Measurements from ENCODE around the gene REC114.

The REC114 gene

GRCh38 chr15:73589766-73590165 is 146.8 kb downstream of the REC114 start:
- ATAC-seq (no peak), DNase-seq (no peak)
- Mint-ChIP-seq H3K4me3 (no peak overlapping the region), H3K9me3 (no peaks in the 10 kb centered on the region), H3K27me3 (no peaks in the 10 kb centered on the region), H3K36me3 (ENCODE audit: low read depth) (peaks cover 41% of the 10 kb centered on the region), H3K27ac (no peak overlapping the region), H3K4me1 (peaks cover 8% of the 10 kb centered on the region)

GRCh38 chr15:73590263-73590662 is 147.3 kb downstream of the REC114 start:
- DNase-seq (no peak), ATAC-seq (no peak)
- Mint-ChIP-seq H3K36me3 (ENCODE audit: low read depth) (peaks cover 38% of the 10 kb centered on the region), H3K27ac (no peak overlapping the region), H3K4me3 (no peak overlapping the region), H3K27me3 (no peaks in the 10 kb centered on the region), H3K9me3 (no peaks in the 10 kb centered on the region), H3K4me1 (peaks cover 8% of the 10 kb centered on the region)

- no peaks in the 10 kb centered on the region for H3K9me3 Mint-ChIP-seq
- no peak overlapping the region for H3K27ac Mint-ChIP-seq
- peaks cover 16% of the 10 kb centered on the region for H3K36me3 Mint-ChIP-seq (ENCODE audit: low read depth)
- ATAC-seq: no peak
- H3K4me1 Mint-ChIP-seq: peaks cover 7% of the 10 kb centered on the region
- no peak for DNase-seq
- no peak overlapping the region for H3K4me3 Mint-ChIP-seq
- no peaks in the 10 kb centered on the region for H3K27me3 Mint-ChIP-seq
Measured at GRCh38 chr15:73593304-73594074, 150.5 kb downstream of the REC114 start.

- Mint-ChIP-seq H3K36me3 (ENCODE audit: low read depth) (peaks cover 12% of the 10 kb centered on the region), H3K4me1 (peaks cover 9% of the 10 kb centered on the region), H3K9me3 (no peaks in the 10 kb centered on the region), H3K27ac (no peak overlapping the region), H3K4me3 (no peak overlapping the region), H3K27me3 (no peaks in the 10 kb centered on the region)
- no peak for DNase-seq
- no peak for ATAC-seq
Measured at GRCh38 chr15:73594109-73594508, 151.1 kb downstream of the REC114 start.

GRCh38 chr15:73596174-73596573 is 153.2 kb downstream of the REC114 start:
- DNase-seq: no peak
- ATAC-seq: no peak
- Mint-ChIP-seq H3K27me3 (no peaks in the 10 kb centered on the region), H3K4me3 (no peak overlapping the region), H3K9me3 (no peaks in the 10 kb centered on the region), H3K27ac (no peak overlapping the region), H3K36me3 (ENCODE audit: low read depth) (peaks cover 8% of the 10 kb centered on the region), H3K4me1 (peaks cover 9% of the 10 kb centered on the region)

- Mint-ChIP-seq H3K4me3 (no peak overlapping the region), H3K9me3 (no peaks in the 10 kb centered on the region), H3K27ac (no peak overlapping the region), H3K36me3 (ENCODE audit: low read depth) (peaks cover 2% of the 10 kb centered on the region), H3K27me3 (no peaks in the 10 kb centered on the region), H3K4me1 (peaks cover 9% of the 10 kb centered on the region)
- ATAC-seq (no peak), DNase-seq (no peak)
Measured at GRCh38 chr15:73597036-73597638, 154.2 kb downstream of the REC114 start.

- H3K4me3 Mint-ChIP-seq: no peak overlapping the region
- H3K27ac Mint-ChIP-seq: no peak overlapping the region
- peaks cover 10% of the 10 kb centered on the region for H3K4me1 Mint-ChIP-seq
- peaks cover 4% of the 10 kb centered on the region for H3K36me3 Mint-ChIP-seq (ENCODE audit: low read depth)
- no peaks in the 10 kb centered on the region for H3K9me3 Mint-ChIP-seq
- no peaks in the 10 kb centered on the region for H3K27me3 Mint-ChIP-seq
- no peak for ATAC-seq
- no peak for DNase-seq
Measured at GRCh38 chr15:73598530-73599160, 155.7 kb downstream of the REC114 start.

GRCh38 chr15:73599934-73600333 is 157.0 kb downstream of the REC114 start:
- ATAC-seq (no peak), DNase-seq (no peak)
- H3K27ac Mint-ChIP-seq: no peak overlapping the region
- H3K4me1 Mint-ChIP-seq: peaks cover 18% of the 10 kb centered on the region
- H3K4me3 Mint-ChIP-seq: no peak overlapping the region
- H3K36me3 Mint-ChIP-seq (ENCODE audit: low read depth): peaks cover 4% of the 10 kb centered on the region
- H3K9me3 Mint-ChIP-seq: no peaks in the 10 kb centered on the region
- no peaks in the 10 kb centered on the region for H3K27me3 Mint-ChIP-seq

- Mint-ChIP-seq H3K36me3 (ENCODE audit: low read depth) (peaks cover 4% of the 10 kb centered on the region), H3K4me3 (no peak overlapping the region), H3K27ac (no peak overlapping the region), H3K4me1 (peaks cover 23% of the 10 kb centered on the region), H3K9me3 (no peaks in the 10 kb centered on the region), H3K27me3 (no peaks in the 10 kb centered on the region)
- DNase-seq: no peak
- no peak for ATAC-seq
Measured at GRCh38 chr15:73600413-73601335, 157.7 kb downstream of the REC114 start.

- Mint-ChIP-seq H3K36me3 (ENCODE audit: low read depth) (peaks cover 4% of the 10 kb centered on the region), H3K27ac (no peak overlapping the region), H3K4me1 (peaks cover 23% of the 10 kb centered on the region), H3K4me3 (no peak overlapping the region), H3K27me3 (no peaks in the 10 kb centered on the region), H3K9me3 (no peaks in the 10 kb centered on the region)
- no peak for DNase-seq
- no peak for ATAC-seq
Measured at GRCh38 chr15:73601451-73602445, 158.8 kb downstream of the REC114 start.

- Mint-ChIP-seq H3K9me3 (no peaks in the 10 kb centered on the region), H3K4me1 (peaks cover 29% of the 10 kb centered on the region), H3K36me3 (ENCODE audit: low read depth) (peaks cover 4% of the 10 kb centered on the region), H3K27ac (no peak overlapping the region), H3K4me3 (no peak overlapping the region), H3K27me3 (no peaks in the 10 kb centered on the region)
- no peak for ATAC-seq
- DNase-seq: no peak
Measured at GRCh38 chr15:73602446-73602843, 159.5 kb downstream of the REC114 start.

GRCh38 chr15:73602992-73603391 is 160.0 kb downstream of the REC114 start:
- Mint-ChIP-seq H3K4me1 (peaks cover 34% of the 10 kb centered on the region), H3K27ac (no peak overlapping the region), H3K27me3 (no peaks in the 10 kb centered on the region), H3K9me3 (no peaks in the 10 kb centered on the region), H3K36me3 (ENCODE audit: low read depth) (peaks cover 4% of the 10 kb centered on the region), H3K4me3 (no peak overlapping the region)
- no peak for ATAC-seq
- no peak for DNase-seq

GRCh38 chr15:73604477-73604876 is 161.5 kb downstream of the REC114 start:
- no peak overlapping the region for H3K27ac Mint-ChIP-seq
- no peaks in the 10 kb centered on the region for H3K9me3 Mint-ChIP-seq
- ATAC-seq (no peak), DNase-seq (no peak)
- H3K36me3 Mint-ChIP-seq (ENCODE audit: low read depth): peaks cover 7% of the 10 kb centered on the region
- no peak overlapping the region for H3K4me3 Mint-ChIP-seq
- H3K4me1 Mint-ChIP-seq: peaks cover 47% of the 10 kb centered on the region
- no peaks in the 10 kb centered on the region for H3K27me3 Mint-ChIP-seq
